GM12865 (cell line): ENCODE results near the gene APOH.

Experiments used
- DNase-seq: peaks from one replicate; pipeline ENCODE4 v3.0.0; 2010; ENCODE audit warnings: low read depth
- H3K4me3 ChIP-seq: 2 replicates; pipeline ENCODE4 v1.5.1; 2011; ENCODE audit warnings: mild to moderate bottlenecking, low read depth, low read length, control low read depth
- TF ChIP-seq, protein P1 (sequence below): IDR thresholded peaks from 2 replicates; pipeline ENCODE4 v1.5.1; 2011; ENCODE audit warnings: low read length, control low read depth, low read depth, inconsistent platforms; ENCODE audit not compliant: insufficient read depth; ENCODE audit errors: missing control alignments

The APOH gene

GRCh38 chr17:66228887-66229782, at the start of gene APOH:
Gene APOH, minus strand, starts transcription at chr17:66229415. Its CDS starts 36 bp downstream, at chr17:66229379.
- no peak for DNase-seq
- TF ChIP-seq, protein P1, sequence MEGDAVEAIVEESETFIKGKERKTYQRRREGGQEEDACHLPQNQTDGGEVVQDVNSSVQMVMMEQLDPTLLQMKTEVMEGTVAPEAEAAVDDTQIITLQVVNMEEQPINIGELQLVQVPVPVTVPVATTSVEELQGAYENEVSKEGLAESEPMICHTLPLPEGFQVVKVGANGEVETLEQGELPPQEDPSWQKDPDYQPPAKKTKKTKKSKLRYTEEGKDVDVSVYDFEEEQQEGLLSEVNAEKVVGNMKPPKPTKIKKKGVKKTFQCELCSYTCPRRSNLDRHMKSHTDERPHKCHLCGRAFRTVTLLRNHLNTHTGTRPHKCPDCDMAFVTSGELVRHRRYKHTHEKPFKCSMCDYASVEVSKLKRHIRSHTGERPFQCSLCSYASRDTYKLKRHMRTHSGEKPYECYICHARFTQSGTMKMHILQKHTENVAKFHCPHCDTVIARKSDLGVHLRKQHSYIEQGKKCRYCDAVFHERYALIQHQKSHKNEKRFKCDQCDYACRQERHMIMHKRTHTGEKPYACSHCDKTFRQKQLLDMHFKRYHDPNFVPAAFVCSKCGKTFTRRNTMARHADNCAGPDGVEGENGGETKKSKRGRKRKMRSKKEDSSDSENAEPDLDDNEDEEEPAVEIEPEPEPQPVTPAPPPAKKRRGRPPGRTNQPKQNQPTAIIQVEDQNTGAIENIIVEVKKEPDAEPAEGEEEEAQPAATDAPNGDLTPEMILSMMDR, result no peak
- H3K4me3 ChIP-seq, result no peak within 1 kb of the TSS

DNA sequence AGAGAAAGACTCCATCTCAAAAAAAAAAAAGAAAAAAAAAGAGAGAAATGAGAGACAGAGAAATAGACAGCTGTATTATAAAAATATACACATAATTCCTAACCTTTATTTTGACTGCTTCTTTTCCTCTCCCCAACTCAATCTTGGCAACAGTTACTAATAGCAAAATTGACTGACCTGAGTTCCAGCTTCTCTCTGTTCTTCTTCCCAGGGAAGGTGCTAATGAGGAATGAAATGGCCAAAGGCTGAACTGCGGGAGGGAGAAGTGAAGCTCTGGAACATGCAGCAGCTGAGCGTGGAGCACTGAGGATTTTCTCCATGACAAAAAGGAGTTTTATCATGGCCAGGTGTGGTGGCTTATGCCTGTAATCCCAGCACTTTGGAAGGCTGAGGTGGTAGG, 48.0 kb upstream of the APOH start:
- no peak overlapping the region for H3K4me3 ChIP-seq
- TF ChIP-seq, protein P1, result no peak
- no peak for DNase-seq

DNA sequence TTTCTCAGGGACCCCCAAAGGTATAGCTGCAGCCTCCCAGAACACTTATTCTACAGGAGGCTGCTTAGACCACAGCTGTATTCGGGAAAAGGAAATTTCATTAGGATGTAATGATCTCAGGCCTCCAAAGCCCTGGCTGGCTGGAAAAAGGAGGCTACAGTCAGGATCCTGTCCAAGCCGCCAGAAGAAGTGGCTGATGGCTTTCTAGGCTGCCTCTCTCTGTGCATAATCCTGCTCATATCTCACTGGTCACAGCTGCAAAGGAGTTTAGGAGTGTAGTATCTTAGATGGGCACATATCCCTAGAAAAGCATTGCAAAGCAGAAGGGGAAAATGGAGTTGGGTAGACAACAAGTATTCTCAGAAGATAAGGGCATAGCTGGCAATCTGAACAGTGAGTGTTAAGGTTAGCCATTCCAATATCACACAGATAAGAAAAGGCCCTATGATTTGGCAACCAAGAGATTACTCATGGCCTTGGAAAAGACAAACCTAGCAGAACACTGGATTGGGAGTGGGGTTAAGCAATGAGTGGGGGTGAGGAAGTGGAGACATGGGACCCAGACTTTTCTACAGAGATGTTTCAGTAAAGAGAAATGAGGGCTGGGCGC, 47.2 kb upstream of the APOH start:
- no peak overlapping the region for H3K4me3 ChIP-seq
- DNase-seq, result no peak
- TF ChIP-seq, protein P1, result no peak

GRCh38 chr17:66275651-66276050, 46.4 kb upstream of the APOH start:
- TF ChIP-seq, protein P1, result no peak
- H3K4me3 ChIP-seq, result no peak overlapping the region
- DNase-seq, result no peak

- DNase-seq, result no peak
- no peak overlapping the region for H3K4me3 ChIP-seq
- TF ChIP-seq, protein P1, result no peak
Measured at GRCh38 chr17:66273586-66273848, 44.3 kb upstream of the APOH start.

GRCh38 chr17:66272811-66273585, 43.8 kb upstream of the APOH start:
- H3K4me3 ChIP-seq, result no peak overlapping the region
- no peak for DNase-seq
- TF ChIP-seq, protein P1, result no peak
